GM12878 (cell line): ENCODE data around the gene NLRP14. TPM values are rescaled to one million over a fixed set of nuclear protein-coding genes. Genes with fewer than 3 reads are reported as not detected.

Experiments used
- ATAC-seq: fragments of 200-7000 bp; cut with Tn5 transposase; 3 replicates; pipeline ENCODE4 v1.9.1; 2020; ENCODE audit warnings: mild to moderate bottlenecking, moderate library complexity
- BruUV-seq: library from RNA; stranded (reverse); fragments of 400-500 nt; replicated peaks from 2 replicates; lab custom pipeline; 2021; lab: Mats Ljungman, UMichigan
- CTCF ChIA-PET: fragments of 300-600 bp; sonication (Branson Sonifier 250); formaldehyde crosslinking; extraction: SDS; loops from one replicate; lab custom pipeline; 2021; ENCODE audit warnings: inconsistent platforms; lab: Yijun Ruan, JAX
- POLR2A ChIA-PET: fragments of 350-600 bp; formaldehyde crosslinking; extraction: SDS; loops from one replicate; lab custom pipeline; 2021; ENCODE audit warnings: inconsistent platforms; lab: Charles Lee
- RAD21 ChIA-PET: fragments of 300-600 bp; sonication (Branson Sonifier 250); formaldehyde crosslinking; loops from one replicate; lab custom pipeline; 2023; ENCODE audit warnings: antibody characterized with exemption; ENCODE audit not compliant: unreplicated experiment; lab: Charles Lee
- SMC1A ChIA-PET: fragments of 300-600 bp; sonication (Branson Sonifier 250); formaldehyde crosslinking; loops from one replicate; lab custom pipeline; 2023; ENCODE audit not compliant: unreplicated experiment, uncharacterized antibody; lab: Charles Lee
- DNase-seq: peaks from one replicate; pipeline ENCODE4 v3.0.0-alpha.2; 2011; ENCODE audit warnings: low read depth, low spot score
- FAIRE-seq: peaks from 3 replicates; lab custom pipeline; 2011; peaks lifted over from hg19 to GRCh38; lab: Jason Lieb, UNC
- H2AFZ ChIP-seq: 2 replicates; pipeline ENCODE4 v1.6.0; 2011; ENCODE audit warnings: low read depth, low read length, control low read depth; ENCODE audit not compliant: control insufficient read depth
- H3K27ac ChIP-seq: 2 replicates; pipeline ENCODE4 v1.5.1; 2011; ENCODE audit warnings: control low read depth; ENCODE audit not compliant: control insufficient read depth, insufficient read depth
- H3K27me3 ChIP-seq, 2 experiments: replicated peaks in 1 of 2; 2 replicates each; pipeline versions ENCODE4 v1.6.0 to v1.6.1; 2011; ENCODE audit warnings: low read length in 1 of 2; ENCODE audit not compliant: control insufficient read depth in 2 of 2, insufficient read depth in 2 of 2
- H3K36me3 ChIP-seq, 2 experiments: 2 replicates each; pipeline ENCODE4 v1.5.1; 2011; ENCODE audit warnings: low read length in 1 of 2; ENCODE audit not compliant: control insufficient read depth in 2 of 2, insufficient read depth in 2 of 2
- H3K4me1 ChIP-seq: 2 replicates; pipeline ENCODE4 v1.6.1; 2011; ENCODE audit warnings: mild to moderate bottlenecking, low read length, moderate library complexity, mixed read lengths; ENCODE audit not compliant: control insufficient read depth, insufficient read depth
- H3K4me2 ChIP-seq: 2 replicates; pipeline ENCODE4 v1.6.0; 2011; ENCODE audit warnings: control low read depth; ENCODE audit not compliant: control insufficient read depth, insufficient read depth
- H3K4me3 ChIP-seq: fragments of 200-600 bp; sonication (generic); 2 replicates; pipeline ENCODE4 v1.5.1; 2016
- H3K79me2 ChIP-seq: 2 replicates; pipeline ENCODE4 v1.6.0; 2011; ENCODE audit warnings: low read length; ENCODE audit not compliant: control insufficient read depth, insufficient read depth
- H3K9ac ChIP-seq: 2 replicates; pipeline ENCODE4 v1.8.0; 2011; ENCODE audit warnings: low read length, control low read depth, mixed read lengths; ENCODE audit not compliant: control insufficient read depth, insufficient read depth
- H3K9me3 ChIP-seq: replicated peaks from 3 replicates; pipeline ENCODE4 v1.5.1; 2011; ENCODE audit warnings: mild to moderate bottlenecking, low read length; ENCODE audit not compliant: control insufficient read depth, insufficient read depth
- H4K20me1 ChIP-seq: 2 replicates; pipeline ENCODE4 v1.6.0; 2011; ENCODE audit not compliant: control insufficient read depth, insufficient read depth
- CHD1 ChIP-seq: IDR thresholded peaks from 2 replicates; pipeline ENCODE4 v1.6.1; 2012; ENCODE audit warnings: low read depth, low read length, improper control_type of control experiment
- DPF2 ChIP-seq: fragments of 450-650 bp; IDR thresholded peaks from 2 replicates; pipeline ENCODE4 v1.6.1; 2017; ENCODE audit warnings: mild to moderate bottlenecking
- FOXK2 ChIP-seq: fragments of 450-650 bp; IDR thresholded peaks from 2 replicates; pipeline ENCODE4 v1.6.1; 2017; ENCODE audit warnings: mild to moderate bottlenecking, moderate library complexity
- POU2F2 ChIP-seq: IDR thresholded peaks from 3 replicates; pipeline ENCODE4 v1.6.1; 2011; ENCODE audit warnings: low read depth, mild to moderate bottlenecking, low read length, borderline replicate concordance
- RBBP5 ChIP-seq: fragments of 200-600 bp; sonication (generic); conservative IDR thresholded peaks from 2 replicates; pipeline ENCODE4 v1.6.1; 2016
- SMAD5 ChIP-seq: IDR thresholded peaks from 2 replicates; pipeline ENCODE4 v1.6.1; 2016; ENCODE audit warnings: antibody characterized with exemption, low read depth
- ZNF207 ChIP-seq: fragments of 450-650 bp; IDR thresholded peaks from 2 replicates; pipeline ENCODE4 v1.6.1; 2014; ENCODE audit warnings: antibody characterized with exemption, mild to moderate bottlenecking, borderline replicate concordance
- WGBS: methylation state at CpG from one replicate; pipeline ENCODE4 v1.1.6; 2016; ENCODE audit warnings: low lambda C conversion rate; ENCODE audit not compliant: insufficient replicate concordance, insufficient coverage; ENCODE audit errors: missing lambda C conversion rate; 5-methylcytosine and 5-hydroxymethylcytosine counted together
- in situ Hi-C: fragments of 300-500 bp; cut with MboI; formaldehyde crosslinking; loops from 9 replicates; pipeline ENCODE4 v1.14.3; 2018; ENCODE audit warnings: mixed read lengths
- intact Hi-C: fragments of 100-400 bp; cut with micrococcal nuclease; formaldehyde crosslinking; loops from one replicate; pipeline ENCODE4 v1.14.2; 2022; ENCODE audit not compliant: unreplicated experiment
- polyA plus RNA-seq, 11 experiments: library from polyadenylated mRNA; depleted of rRNA in 4 of 11; unstranded in 6 of 11; stranded (reverse) in 5 of 11; fragments of >200 nt; fragmentation: Nextera tagmentation in 4 of 11; fragmentation: Illumina TruSeq in 1 of 11; extraction: Ambion mirVana in 4 of 11; extraction: Trizol in 1 of 11; gene quantifications; 1 replicate in 1 of 11; 2 replicates in 10 of 11; pipeline versions ENCODE4 v1.2.1 to v1.2.3, GENCODE V29; 2011 to 2016; ENCODE audit warnings: inconsistent platforms in 2 of 11, missing spikeins in 2 of 11, low read depth in 1 of 11
- total RNA-seq, 4 experiments: library from RNA; depleted of rRNA in 3 of 4; stranded (reverse); fragments of >200 nt in 3 of 4; fragmentation: Illumina TruSeq in 1 of 4; extraction: Trizol in 1 of 4; gene quantifications; 2 replicates each; pipeline versions ENCODE4 v1.2.1 to v1.2.3, GENCODE V29; 2013 to 2021
- TF ChIP-seq, protein P1 (sequence below): IDR thresholded peaks from 2 replicates; pipeline ENCODE4 v1.6.1; 2012; ENCODE audit warnings: improper control_type of control experiment, low read depth, low read length; ENCODE audit not compliant: insufficient replicate concordance

NLRP14 gene
- total and polyA plus RNA-seq, 10 of the 15 experiments (the other 5 are each of a cell fraction or from before 2014, with no cell fraction given), result 0.02 to 0.12 (median 0.04) TPM; not detected in 3

GRCh38 chr11:7072401-7073028, 52.2 kb downstream of the NLRP14 start:
- Histone ChIP-seq H3K4me2 (no peak overlapping the region), H2AFZ (no peak overlapping the region), H3K9me3 (no peaks in the 10 kb centered on the region)
- TF ChIP-seq CHD1 (no peak), FOXK2 (no peak), RBBP5 (no peak), SMAD5 (no peak), DPF2 (no peak), ZNF207 (no peak), POU2F2 (no peak)
- TF ChIP-seq, protein P1, sequence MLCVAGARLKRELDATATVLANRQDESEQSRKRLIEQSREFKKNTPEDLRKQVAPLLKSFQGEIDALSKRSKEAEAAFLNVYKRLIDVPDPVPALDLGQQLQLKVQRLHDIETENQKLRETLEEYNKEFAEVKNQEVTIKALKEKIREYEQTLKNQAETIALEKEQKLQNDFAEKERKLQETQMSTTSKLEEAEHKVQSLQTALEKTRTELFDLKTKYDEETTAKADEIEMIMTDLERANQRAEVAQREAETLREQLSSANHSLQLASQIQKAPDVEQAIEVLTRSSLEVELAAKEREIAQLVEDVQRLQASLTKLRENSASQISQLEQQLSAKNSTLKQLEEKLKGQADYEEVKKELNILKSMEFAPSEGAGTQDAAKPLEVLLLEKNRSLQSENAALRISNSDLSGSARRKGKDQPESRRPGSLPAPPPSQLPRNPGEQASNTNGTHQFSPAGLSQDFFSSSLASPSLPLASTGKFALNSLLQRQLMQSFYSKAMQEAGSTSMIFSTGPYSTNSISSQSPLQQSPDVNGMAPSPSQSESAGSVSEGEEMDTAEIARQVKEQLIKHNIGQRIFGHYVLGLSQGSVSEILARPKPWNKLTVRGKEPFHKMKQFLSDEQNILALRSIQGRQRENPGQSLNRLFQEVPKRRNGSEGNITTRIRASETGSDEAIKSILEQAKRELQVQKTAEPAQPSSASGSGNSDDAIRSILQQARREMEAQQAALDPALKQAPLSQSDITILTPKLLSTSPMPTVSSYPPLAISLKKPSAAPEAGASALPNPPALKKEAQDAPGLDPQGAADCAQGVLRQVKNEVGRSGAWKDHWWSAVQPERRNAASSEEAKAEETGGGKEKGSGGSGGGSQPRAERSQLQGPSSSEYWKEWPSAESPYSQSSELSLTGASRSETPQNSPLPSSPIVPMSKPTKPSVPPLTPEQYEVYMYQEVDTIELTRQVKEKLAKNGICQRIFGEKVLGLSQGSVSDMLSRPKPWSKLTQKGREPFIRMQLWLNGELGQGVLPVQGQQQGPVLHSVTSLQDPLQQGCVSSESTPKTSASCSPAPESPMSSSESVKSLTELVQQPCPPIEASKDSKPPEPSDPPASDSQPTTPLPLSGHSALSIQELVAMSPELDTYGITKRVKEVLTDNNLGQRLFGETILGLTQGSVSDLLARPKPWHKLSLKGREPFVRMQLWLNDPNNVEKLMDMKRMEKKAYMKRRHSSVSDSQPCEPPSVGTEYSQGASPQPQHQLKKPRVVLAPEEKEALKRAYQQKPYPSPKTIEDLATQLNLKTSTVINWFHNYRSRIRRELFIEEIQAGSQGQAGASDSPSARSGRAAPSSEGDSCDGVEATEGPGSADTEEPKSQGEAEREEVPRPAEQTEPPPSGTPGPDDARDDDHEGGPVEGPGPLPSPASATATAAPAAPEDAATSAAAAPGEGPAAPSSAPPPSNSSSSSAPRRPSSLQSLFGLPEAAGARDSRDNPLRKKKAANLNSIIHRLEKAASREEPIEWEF, result no peak
- TF ChIP-seq, all 136 proteins: peak for 0
- H3K79me2 ChIP-seq, result no peaks in the 10 kb centered on the region
- ATAC-seq, result no peak
- POLR2A ChIA-PET, result no interaction called here
- H3K36me3 ChIP-seq, result no peaks in the 10 kb centered on the region
- no peak overlapping the region for H3K27ac ChIP-seq
- SMC1A ChIA-PET, result no interaction called here
- H3K9ac ChIP-seq, result no peak overlapping the region
- no peak overlapping the region for H3K4me3 ChIP-seq
- RAD21 ChIA-PET, result no interaction called here
- WGBS, result 7% methylated on average over 4 of the region's 4 CpGs
- H4K20me1 ChIP-seq, result no peaks in the 10 kb centered on the region
- no peak for DNase-seq
- no TSS peak for BruUV-seq
- no peaks in the 10 kb centered on the region for H3K4me1 ChIP-seq
- FAIRE-seq, result no peak
- no peaks in the 10 kb centered on the region for H3K27me3 ChIP-seq
- CTCF ChIA-PET, result interaction anchor here (0.9 kb wide), 1 partner anchor 206 kb away, joined by 3 read pairs; no protein-coding TSS in a partner anchor
- intact Hi-C loops, result no loop called here
- in situ Hi-C loops, result no loop called here
